ENCODE measurements around the gene ZNF469. TPM values are rescaled to one million over a fixed set of nuclear protein-coding genes. Genes with fewer than 3 reads are reported as not detected.

Gene ZNF469
- total and polyA plus RNA-seq, 2 donors (not counting 3 experiments of a cell fraction or from before 2014, with no cell fraction given) = 0.90 to 5.7 TPM

DNA sequence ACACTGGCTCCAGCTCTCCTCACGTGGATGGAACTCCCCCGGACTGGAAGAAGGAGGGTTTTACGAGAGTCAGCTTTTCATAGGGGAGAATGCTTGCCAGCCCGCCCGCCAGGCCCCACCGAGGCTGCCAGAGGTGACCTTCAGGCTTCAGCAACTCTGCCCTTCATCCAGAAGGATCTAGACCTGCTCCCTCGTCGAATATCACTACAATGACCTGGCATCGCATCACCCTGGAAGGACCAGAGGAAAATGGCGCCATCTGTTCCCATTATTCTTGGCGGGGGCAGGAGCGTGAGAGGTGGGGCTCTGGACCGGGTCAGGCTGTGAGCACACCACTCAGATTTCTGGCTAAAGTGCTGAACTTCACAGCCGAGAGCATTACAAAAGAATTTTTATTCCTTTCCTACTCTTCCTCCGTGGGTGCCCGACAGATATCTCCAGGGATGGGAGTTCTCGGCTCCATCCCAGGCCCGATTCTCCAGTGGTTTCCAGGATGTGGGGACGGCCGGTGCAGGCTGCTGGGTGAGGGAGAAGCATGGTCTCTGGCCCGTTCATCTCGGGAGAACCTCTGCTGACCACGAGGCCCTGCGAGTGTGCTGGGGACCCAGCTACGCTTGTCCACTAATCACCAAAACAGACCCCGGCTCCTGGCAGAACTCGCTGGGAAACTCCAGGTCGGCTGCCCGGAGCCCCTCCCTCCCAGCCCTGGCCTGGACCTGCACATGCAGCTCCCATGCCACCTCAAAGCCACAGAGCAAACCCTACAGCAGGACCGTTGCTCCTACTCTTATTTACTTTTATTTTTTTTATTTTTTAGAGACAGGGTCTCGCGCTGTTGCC lies 36.8 kb upstream of the ZNF469 start:
- POLR2A ChIA-PET = no interaction called here
- no peak overlapping the region for H3K4me3 ChIP-seq (replicated peaks in 1 of 3; ENCODE audit: insufficient read depth in 1 of 3, low read depth in 1 of 3, low read length in 3 of 3)
- no peaks in the 10 kb centered on the region for H3K36me3 ChIP-seq (ENCODE audit: control insufficient read depth in 2 of 2, extremely low read depth in 1 of 2, insufficient read depth in 2 of 2, low read length in 2 of 2)
- intact Hi-C loops (cut with micrococcal nuclease) (no loop called here), dilution Hi-C loops (cut with MboI; ENCODE audit: extremely low pct_ligation_motif_present, low sequenced_read_pairs) (no loop called here)
- no peak for DNase-seq (ENCODE audit: low read depth, low spot score)
- H3K9ac ChIP-seq (replicated peaks; ENCODE audit: extremely low read depth, insufficient read depth, low read length) = no peak overlapping the region
- no peaks in the 10 kb centered on the region for H3K27me3 ChIP-seq (ENCODE audit: control insufficient read depth in 2 of 2, insufficient read depth in 2 of 2, low read length in 2 of 2)
- no peaks in the 10 kb centered on the region for H3K79me2 ChIP-seq (ENCODE audit: control insufficient read depth, insufficient read depth, low read length)
- no peaks in the 10 kb centered on the region for H3K4me1 ChIP-seq (ENCODE audit: control insufficient read depth, extremely low read depth, insufficient read depth, low read length)
- BruUV-seq (replicated peaks) = no TSS peak
- no peaks in the 10 kb centered on the region for H3K9me1 ChIP-seq (replicated peaks; ENCODE audit: control insufficient read depth, extremely low read depth, insufficient read depth, low read length)
- no peaks in the 10 kb centered on the region for H3K9me3 ChIP-seq (replicated peaks; ENCODE audit: control insufficient read depth, insufficient read depth, low read length)
- no peak overlapping the region for H3K4me2 ChIP-seq (ENCODE audit: insufficient read depth, low read length)
- TF ChIP-seq MYC (IDR thresholded peaks at IDR 0.05; ENCODE audit: low read depth, low read length) (no peak), JUN (IDR thresholded peaks at IDR 0.05; ENCODE audit: borderline replicate concordance, insufficient read depth, insufficient read length, low read depth) (no peak), CTCF (IDR thresholded peaks at IDR 0.05; ENCODE audit: extremely low read depth in 1 of 2, insufficient read depth in 1 of 2, low read depth in 1 of 2, low read length in 2 of 2) (no peak), GATA2 (IDR thresholded peaks at IDR 0.05; ENCODE audit: insufficient read depth, insufficient read length, low read depth, low read length) (no peak), EZH2 (IDR thresholded peaks at IDR 0.05; ENCODE audit: borderline replicate concordance, low read depth, low read length, severe bottlenecking) (no peak), POLR2A (IDR thresholded peaks at IDR 0.05; ENCODE audit: low read depth, low read length) (no peak), POLR2AphosphoS5 (IDR thresholded peaks at IDR 0.05; ENCODE audit: insufficient read depth, low read depth, low read length) (no peak), FOS (IDR thresholded peaks at IDR 0.05; ENCODE audit: borderline replicate concordance, insufficient read depth, low read length) (no peak)
- TF ChIP-seq, protein P1, sequence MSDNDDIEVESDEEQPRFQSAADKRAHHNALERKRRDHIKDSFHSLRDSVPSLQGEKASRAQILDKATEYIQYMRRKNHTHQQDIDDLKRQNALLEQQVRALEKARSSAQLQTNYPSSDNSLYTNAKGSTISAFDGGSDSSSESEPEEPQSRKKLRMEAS (IDR thresholded peaks at IDR 0.05; ENCODE audit: insufficient read depth, insufficient read length) = no peak
- no peak overlapping the region for H2AFZ ChIP-seq (ENCODE audit: low read depth, low read length)
- no peak overlapping the region for H3K27ac ChIP-seq (ENCODE audit: insufficient read depth, low read depth, low read length)
- CTCF ChIA-PET = no interaction called here
- no peaks in the 10 kb centered on the region for H4K20me1 ChIP-seq (replicated peaks; ENCODE audit: control insufficient read depth, extremely low read depth, insufficient read depth, low read length)
- FAIRE-seq = no peak
